ENCODE results near the gene NEK6.

DNA sequence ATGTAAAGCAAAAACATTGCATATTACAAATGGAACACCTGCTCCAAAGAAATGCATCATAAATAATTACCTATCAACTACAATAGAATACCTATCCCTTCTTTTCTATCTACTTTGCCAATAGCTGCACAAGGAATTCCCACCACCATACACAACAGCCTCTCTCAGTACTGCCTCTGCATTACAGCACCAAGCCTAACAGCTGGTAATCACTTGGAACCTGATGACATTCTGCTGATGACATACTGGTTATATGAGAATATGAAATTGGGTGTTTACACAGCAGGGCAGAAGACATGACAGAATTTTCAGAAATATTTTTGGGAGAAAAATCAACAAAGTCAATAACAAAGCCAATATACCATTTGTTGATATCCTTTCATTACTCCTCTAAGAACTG lies 114.3 kb downstream of the NEK6 start:
- TF ChIP-seq, protein P1, sequence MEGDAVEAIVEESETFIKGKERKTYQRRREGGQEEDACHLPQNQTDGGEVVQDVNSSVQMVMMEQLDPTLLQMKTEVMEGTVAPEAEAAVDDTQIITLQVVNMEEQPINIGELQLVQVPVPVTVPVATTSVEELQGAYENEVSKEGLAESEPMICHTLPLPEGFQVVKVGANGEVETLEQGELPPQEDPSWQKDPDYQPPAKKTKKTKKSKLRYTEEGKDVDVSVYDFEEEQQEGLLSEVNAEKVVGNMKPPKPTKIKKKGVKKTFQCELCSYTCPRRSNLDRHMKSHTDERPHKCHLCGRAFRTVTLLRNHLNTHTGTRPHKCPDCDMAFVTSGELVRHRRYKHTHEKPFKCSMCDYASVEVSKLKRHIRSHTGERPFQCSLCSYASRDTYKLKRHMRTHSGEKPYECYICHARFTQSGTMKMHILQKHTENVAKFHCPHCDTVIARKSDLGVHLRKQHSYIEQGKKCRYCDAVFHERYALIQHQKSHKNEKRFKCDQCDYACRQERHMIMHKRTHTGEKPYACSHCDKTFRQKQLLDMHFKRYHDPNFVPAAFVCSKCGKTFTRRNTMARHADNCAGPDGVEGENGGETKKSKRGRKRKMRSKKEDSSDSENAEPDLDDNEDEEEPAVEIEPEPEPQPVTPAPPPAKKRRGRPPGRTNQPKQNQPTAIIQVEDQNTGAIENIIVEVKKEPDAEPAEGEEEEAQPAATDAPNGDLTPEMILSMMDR (IDR thresholded peaks at IDR 0.05; ENCODE audit: insufficient read depth, low read length): no peak
- TF ChIP-seq, protein P2, sequence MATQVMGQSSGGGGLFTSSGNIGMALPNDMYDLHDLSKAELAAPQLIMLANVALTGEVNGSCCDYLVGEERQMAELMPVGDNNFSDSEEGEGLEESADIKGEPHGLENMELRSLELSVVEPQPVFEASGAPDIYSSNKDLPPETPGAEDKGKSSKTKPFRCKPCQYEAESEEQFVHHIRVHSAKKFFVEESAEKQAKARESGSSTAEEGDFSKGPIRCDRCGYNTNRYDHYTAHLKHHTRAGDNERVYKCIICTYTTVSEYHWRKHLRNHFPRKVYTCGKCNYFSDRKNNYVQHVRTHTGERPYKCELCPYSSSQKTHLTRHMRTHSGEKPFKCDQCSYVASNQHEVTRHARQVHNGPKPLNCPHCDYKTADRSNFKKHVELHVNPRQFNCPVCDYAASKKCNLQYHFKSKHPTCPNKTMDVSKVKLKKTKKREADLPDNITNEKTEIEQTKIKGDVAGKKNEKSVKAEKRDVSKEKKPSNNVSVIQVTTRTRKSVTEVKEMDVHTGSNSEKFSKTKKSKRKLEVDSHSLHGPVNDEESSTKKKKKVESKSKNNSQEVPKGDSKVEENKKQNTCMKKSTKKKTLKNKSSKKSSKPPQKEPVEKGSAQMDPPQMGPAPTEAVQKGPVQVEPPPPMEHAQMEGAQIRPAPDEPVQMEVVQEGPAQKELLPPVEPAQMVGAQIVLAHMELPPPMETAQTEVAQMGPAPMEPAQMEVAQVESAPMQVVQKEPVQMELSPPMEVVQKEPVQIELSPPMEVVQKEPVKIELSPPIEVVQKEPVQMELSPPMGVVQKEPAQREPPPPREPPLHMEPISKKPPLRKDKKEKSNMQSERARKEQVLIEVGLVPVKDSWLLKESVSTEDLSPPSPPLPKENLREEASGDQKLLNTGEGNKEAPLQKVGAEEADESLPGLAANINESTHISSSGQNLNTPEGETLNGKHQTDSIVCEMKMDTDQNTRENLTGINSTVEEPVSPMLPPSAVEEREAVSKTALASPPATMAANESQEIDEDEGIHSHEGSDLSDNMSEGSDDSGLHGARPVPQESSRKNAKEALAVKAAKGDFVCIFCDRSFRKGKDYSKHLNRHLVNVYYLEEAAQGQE (IDR thresholded peaks at IDR 0.05; ENCODE audit: insufficient replicate concordance, low read depth): no peak
- TF ChIP-seq POLR2AphosphoS5 (IDR thresholded peaks at IDR 0.05; ENCODE audit: low read depth) (no peak), SPI1 (IDR thresholded peaks at IDR 0.05; ENCODE audit: borderline replicate concordance, low read depth) (no peak)
